Measurements from ENCODE around the gene DUS2. TPM values are rescaled to one million over a fixed set of nuclear protein-coding genes. Genes with fewer than 3 reads are reported as not detected.

Gene DUS2
- total RNA-seq, 1 experiment from 2014 or later, result 12.1 TPM

DNA sequence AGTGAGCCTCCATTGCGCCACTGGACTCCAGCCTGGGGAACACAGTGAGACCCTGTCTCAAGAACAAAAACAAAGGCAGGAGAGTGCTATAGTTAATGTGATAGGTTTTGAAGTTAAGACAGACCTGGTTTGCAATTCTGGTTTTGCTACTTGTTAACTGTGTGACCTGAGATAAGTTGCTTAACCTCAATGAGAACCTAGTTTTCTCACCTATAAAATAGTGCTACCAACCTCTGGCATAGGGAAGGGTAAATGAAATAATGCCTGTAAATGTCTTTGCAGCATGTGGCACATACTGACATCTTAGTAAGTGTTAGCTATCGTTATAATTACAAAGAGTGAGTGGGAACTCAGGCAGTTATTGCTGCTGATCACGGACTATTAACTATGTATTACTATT is 32.3 kb downstream of the DUS2 start:
- TF ChIP-seq, protein P1, sequence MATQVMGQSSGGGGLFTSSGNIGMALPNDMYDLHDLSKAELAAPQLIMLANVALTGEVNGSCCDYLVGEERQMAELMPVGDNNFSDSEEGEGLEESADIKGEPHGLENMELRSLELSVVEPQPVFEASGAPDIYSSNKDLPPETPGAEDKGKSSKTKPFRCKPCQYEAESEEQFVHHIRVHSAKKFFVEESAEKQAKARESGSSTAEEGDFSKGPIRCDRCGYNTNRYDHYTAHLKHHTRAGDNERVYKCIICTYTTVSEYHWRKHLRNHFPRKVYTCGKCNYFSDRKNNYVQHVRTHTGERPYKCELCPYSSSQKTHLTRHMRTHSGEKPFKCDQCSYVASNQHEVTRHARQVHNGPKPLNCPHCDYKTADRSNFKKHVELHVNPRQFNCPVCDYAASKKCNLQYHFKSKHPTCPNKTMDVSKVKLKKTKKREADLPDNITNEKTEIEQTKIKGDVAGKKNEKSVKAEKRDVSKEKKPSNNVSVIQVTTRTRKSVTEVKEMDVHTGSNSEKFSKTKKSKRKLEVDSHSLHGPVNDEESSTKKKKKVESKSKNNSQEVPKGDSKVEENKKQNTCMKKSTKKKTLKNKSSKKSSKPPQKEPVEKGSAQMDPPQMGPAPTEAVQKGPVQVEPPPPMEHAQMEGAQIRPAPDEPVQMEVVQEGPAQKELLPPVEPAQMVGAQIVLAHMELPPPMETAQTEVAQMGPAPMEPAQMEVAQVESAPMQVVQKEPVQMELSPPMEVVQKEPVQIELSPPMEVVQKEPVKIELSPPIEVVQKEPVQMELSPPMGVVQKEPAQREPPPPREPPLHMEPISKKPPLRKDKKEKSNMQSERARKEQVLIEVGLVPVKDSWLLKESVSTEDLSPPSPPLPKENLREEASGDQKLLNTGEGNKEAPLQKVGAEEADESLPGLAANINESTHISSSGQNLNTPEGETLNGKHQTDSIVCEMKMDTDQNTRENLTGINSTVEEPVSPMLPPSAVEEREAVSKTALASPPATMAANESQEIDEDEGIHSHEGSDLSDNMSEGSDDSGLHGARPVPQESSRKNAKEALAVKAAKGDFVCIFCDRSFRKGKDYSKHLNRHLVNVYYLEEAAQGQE (IDR thresholded peaks at IDR 0.05; ENCODE audit: insufficient read depth in 1 of 2, low read depth in 2 of 2, low read length in 1 of 2), result no peak
- no peak for TF ChIP-seq TCF7L2 (IDR thresholded peaks at IDR 0.05; ENCODE audit: low read depth, low read length)
- no peak for TF ChIP-seq POLR2AphosphoS5 (IDR thresholded peaks at IDR 0.05; ENCODE audit: low read depth, low read length)
- TF ChIP-seq SIN3A (IDR thresholded peaks at IDR 0.05; ENCODE audit: borderline replicate concordance, insufficient read depth, low read depth, low read length), result no peak
- no peak for TF ChIP-seq CTCF (IDR thresholded peaks at IDR 0.05)
- in situ Hi-C loops (cut with HindIII; ENCODE audit: low pct_unique_long_range_greater_than_20kb, low sequenced_read_pairs), result no loop called here
- no peaks in the 10 kb centered on the region for H3K4me1 ChIP-seq (ENCODE audit: control insufficient read depth, insufficient read depth, low read length)
- ChIA-PET POLR2A (no interaction called here), CTCF (no interaction called here)
- peaks cover 4% of the 10 kb centered on the region; the same call in 1 of the 2 replicates for H3K36me3 ChIP-seq (ENCODE audit: control insufficient read depth, insufficient read depth, low read length)
- no peaks in the 10 kb centered on the region for H3K27me3 ChIP-seq (ENCODE audit: control insufficient read depth, insufficient read depth, low read length)
- BruUV-seq (replicated peaks), result no TSS peak
- no peak for DNase-seq (ENCODE audit: low read depth, low spot score)
- no peaks in the 10 kb centered on the region for H3K9me3 ChIP-seq (ENCODE audit: control insufficient read depth, insufficient read depth, low read depth, low read length)
- intact Hi-C loops (cut with micrococcal nuclease; ENCODE audit: unreplicated experiment), result no loop called here
- no peak overlapping the region for H3K27ac ChIP-seq (ENCODE audit: low read length)
- ATAC-seq, result no peak
- H3K4me3 ChIP-seq (ENCODE audit: low read depth in 2 of 2, low read length in 2 of 2), result no peak overlapping the region

- Histone ChIP-seq H3K9me3 (ENCODE audit: control insufficient read depth, insufficient read depth, low read depth, low read length) (no peaks in the 10 kb centered on the region), H3K4me1 (ENCODE audit: control insufficient read depth, insufficient read depth, low read length) (no peaks in the 10 kb centered on the region), H3K27ac (ENCODE audit: low read length) (no peak overlapping the region), H3K4me3 (ENCODE audit: low read depth in 2 of 2, low read length in 2 of 2) (no peak overlapping the region), H3K36me3 (ENCODE audit: control insufficient read depth, insufficient read depth, low read length) (peaks cover 2% of the 10 kb centered on the region; the same call in 1 of the 2 replicates), H3K27me3 (ENCODE audit: control insufficient read depth, insufficient read depth, low read length) (no peaks in the 10 kb centered on the region)
- ATAC-seq, result no peak
- CTCF ChIA-PET, result no interaction called here
- no TSS peak for BruUV-seq (replicated peaks)
- no peak for TF ChIP-seq POLR2AphosphoS5 (IDR thresholded peaks at IDR 0.05; ENCODE audit: low read depth, low read length)
- TF ChIP-seq, protein P1 (IDR thresholded peaks at IDR 0.05; ENCODE audit: insufficient read depth in 1 of 2, low read depth in 2 of 2, low read length in 1 of 2), result no peak
- intact Hi-C loops (cut with micrococcal nuclease; ENCODE audit: unreplicated experiment) (no loop called here), in situ Hi-C loops (cut with HindIII; ENCODE audit: low pct_unique_long_range_greater_than_20kb, low sequenced_read_pairs) (no loop called here)
- DNase-seq (ENCODE audit: low read depth, low spot score), result no peak
- POLR2A ChIA-PET, result no interaction called here
Observed at GRCh38 chr16:68059804-68060203, 36.7 kb downstream of the DUS2 start.

Measured in Panc1 (cell line).